HepG2 (cell line): ENCODE results near the gene ABCA13. TPM values are rescaled to one million over a fixed set of nuclear protein-coding genes. Genes with fewer than 3 reads are reported as not detected.

Experiments
- ARNT2 ChIP-seq: sonication (generic); formaldehyde crosslinking; IDR thresholded peaks from 2 replicates; pipeline ENCODE4 v1.8.0; 2022; ENCODE audit warnings: mild to moderate bottlenecking, low read depth, missing genetic modification reagents, moderate library complexity
- ASH2L ChIP-seq: fragments of 300-600, 200-600 bp; sonication (generic); IDR thresholded peaks from 2 replicates; pipeline ENCODE4 v1.7.0; 2017; ENCODE audit warnings: low read depth, mild to moderate bottlenecking, moderate library complexity, mixed read lengths, low read length; ENCODE audit not compliant: insufficient read length
- CBX5 ChIP-seq: sonication (generic); formaldehyde crosslinking; IDR thresholded peaks from 2 replicates; pipeline ENCODE4 v1.4.0; 2020; ENCODE audit warnings: missing genetic modification reagents, borderline replicate concordance
- FOXM1 ChIP-seq: sonication (generic); formaldehyde crosslinking; IDR thresholded peaks from 2 replicates; pipeline ENCODE4 v1.5.0; 2020; ENCODE audit warnings: missing genetic modification reagents
- KDM4B ChIP-seq: sonication (generic); formaldehyde crosslinking; IDR thresholded peaks from 2 replicates; pipeline ENCODE4 v1.4.0; 2020; ENCODE audit warnings: missing genetic modification reagents
- NFE2L1 ChIP-seq: sonication (generic); formaldehyde crosslinking; IDR thresholded peaks from 2 replicates; pipeline ENCODE4 v1.4.0; 2020; ENCODE audit warnings: missing genetic modification reagents, mild to moderate bottlenecking, borderline replicate concordance
- NFE2L2 ChIP-seq: fragments of 150-350 bp; IDR thresholded peaks from 2 replicates; pipeline ENCODE4 v1.6.1; 2014; ENCODE audit warnings: low read length
- NR2F6 ChIP-seq, 2 experiments: IDR thresholded peaks; 2 replicates each; pipeline ENCODE4 v1.6.1; 2016; ENCODE audit warnings: antibody characterized with exemption in 1 of 2, mild to moderate bottlenecking in 1 of 2
- ZFP36L1 ChIP-seq: sonication (generic); formaldehyde crosslinking; IDR thresholded peaks from 2 replicates; pipeline ENCODE4 v1.8.0; 2022; ENCODE audit warnings: mild to moderate bottlenecking, missing genetic modification reagents, moderate library complexity
- ZNF484 ChIP-seq: sonication (generic); formaldehyde crosslinking; IDR thresholded peaks from 2 replicates; pipeline ENCODE4 v1.5.1; 2020; ENCODE audit warnings: mild to moderate bottlenecking, low read depth, missing genetic modification reagents, borderline replicate concordance
- polyA plus RNA-seq, 8 experiments: library from polyadenylated mRNA; depleted of rRNA in 3 of 8; stranded (reverse) in 7 of 8; unstranded in 1 of 8; fragments of >200 nt; fragmentation: Illumina TruSeq in 4 of 8; extraction: Trizol in 4 of 8; gene quantifications; 2 replicates each; pipeline versions ENCODE4 v1.2.1 to v1.2.3, GENCODE V29; 2011 to 2016; ENCODE audit warnings: low read depth in 4 of 8, missing spikeins in 1 of 8, mixed read lengths in 1 of 8; ENCODE audit not compliant: insufficient read depth in 1 of 8
- total RNA-seq, 5 experiments: library from RNA; depleted of rRNA; stranded (reverse); fragments of >200 nt; fragmentation: Illumina TruSeq; extraction: Trizol; gene quantifications; 2 replicates each; pipeline ENCODE4 v1.2.3, GENCODE V29; 2016; ENCODE audit warnings: low read depth in 1 of 5
- TF ChIP-seq, protein P1 (sequence below): sonication (generic); formaldehyde crosslinking; conservative IDR thresholded peaks from 2 replicates; pipeline ENCODE4 v1.4.0; 2020; ENCODE audit warnings: mild to moderate bottlenecking, missing genetic modification reagents, moderate library complexity
- TF ChIP-seq, protein P2 (sequence below): IDR thresholded peaks from 2 replicates; pipeline ENCODE4 v1.6.1; 2016; ENCODE audit warnings: control low read depth
- TF ChIP-seq, protein P3 (sequence below): sonication (generic); formaldehyde crosslinking; IDR thresholded peaks from 2 replicates; pipeline ENCODE4 v1.5.0; 2020; ENCODE audit warnings: missing genetic modification reagents
- TF ChIP-seq, protein P4 (sequence below): IDR thresholded peaks from 2 replicates; pipeline ENCODE4 v1.4.0; 2020; ENCODE audit warnings: mild to moderate bottlenecking, missing genetic modification reagents
- TF ChIP-seq, protein P5 (sequence below): sonication (generic); formaldehyde crosslinking; IDR thresholded peaks from 2 replicates; pipeline ENCODE4 v1.4.0; 2020; ENCODE audit warnings: mild to moderate bottlenecking, missing genetic modification reagents

The ABCA13 gene
- total and polyA plus RNA-seq, 2 of the 13 experiments (the other 11 are each of a cell fraction or from before 2014, with no cell fraction given): 0.03 TPM; not detected in 1

DNA sequence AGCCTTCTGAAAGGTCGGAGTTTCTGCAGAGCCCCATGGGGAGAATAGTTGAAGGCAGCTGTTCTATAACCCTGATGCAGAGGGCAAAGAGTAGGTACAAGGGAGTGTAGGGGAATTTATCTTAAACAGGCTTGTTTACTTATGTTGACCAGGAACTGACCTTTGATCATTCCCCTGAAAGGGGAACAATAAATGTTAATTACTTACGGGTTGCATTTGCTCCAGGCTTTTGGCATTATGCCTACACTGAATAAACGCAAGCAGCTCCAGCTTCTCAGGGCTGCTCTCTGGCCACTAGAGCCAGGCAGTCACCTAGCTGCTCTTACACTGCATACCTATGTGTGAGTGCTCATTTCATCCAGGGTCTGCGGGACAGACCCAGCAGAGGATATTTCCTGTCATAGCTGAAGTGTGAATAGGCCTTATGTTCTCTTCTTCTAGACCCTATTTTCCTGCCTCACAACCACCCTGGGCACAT is 26.9 kb upstream of the ABCA13 start (continued):
- TF ChIP-seq, protein P1, sequence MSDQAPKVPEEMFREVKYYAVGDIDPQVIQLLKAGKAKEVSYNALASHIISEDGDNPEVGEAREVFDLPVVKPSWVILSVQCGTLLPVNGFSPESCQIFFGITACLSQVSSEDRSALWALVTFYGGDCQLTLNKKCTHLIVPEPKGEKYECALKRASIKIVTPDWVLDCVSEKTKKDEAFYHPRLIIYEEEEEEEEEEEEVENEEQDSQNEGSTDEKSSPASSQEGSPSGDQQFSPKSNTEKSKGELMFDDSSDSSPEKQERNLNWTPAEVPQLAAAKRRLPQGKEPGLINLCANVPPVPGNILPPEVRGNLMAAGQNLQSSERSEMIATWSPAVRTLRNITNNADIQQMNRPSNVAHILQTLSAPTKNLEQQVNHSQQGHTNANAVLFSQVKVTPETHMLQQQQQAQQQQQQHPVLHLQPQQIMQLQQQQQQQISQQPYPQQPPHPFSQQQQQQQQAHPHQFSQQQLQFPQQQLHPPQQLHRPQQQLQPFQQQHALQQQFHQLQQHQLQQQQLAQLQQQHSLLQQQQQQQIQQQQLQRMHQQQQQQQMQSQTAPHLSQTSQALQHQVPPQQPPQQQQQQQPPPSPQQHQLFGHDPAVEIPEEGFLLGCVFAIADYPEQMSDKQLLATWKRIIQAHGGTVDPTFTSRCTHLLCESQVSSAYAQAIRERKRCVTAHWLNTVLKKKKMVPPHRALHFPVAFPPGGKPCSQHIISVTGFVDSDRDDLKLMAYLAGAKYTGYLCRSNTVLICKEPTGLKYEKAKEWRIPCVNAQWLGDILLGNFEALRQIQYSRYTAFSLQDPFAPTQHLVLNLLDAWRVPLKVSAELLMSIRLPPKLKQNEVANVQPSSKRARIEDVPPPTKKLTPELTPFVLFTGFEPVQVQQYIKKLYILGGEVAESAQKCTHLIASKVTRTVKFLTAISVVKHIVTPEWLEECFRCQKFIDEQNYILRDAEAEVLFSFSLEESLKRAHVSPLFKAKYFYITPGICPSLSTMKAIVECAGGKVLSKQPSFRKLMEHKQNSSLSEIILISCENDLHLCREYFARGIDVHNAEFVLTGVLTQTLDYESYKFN (CRISPR knock-in tag): peak; percentile 98
- TF ChIP-seq NFE2L2: no peak
- TF ChIP-seq, protein P2, sequence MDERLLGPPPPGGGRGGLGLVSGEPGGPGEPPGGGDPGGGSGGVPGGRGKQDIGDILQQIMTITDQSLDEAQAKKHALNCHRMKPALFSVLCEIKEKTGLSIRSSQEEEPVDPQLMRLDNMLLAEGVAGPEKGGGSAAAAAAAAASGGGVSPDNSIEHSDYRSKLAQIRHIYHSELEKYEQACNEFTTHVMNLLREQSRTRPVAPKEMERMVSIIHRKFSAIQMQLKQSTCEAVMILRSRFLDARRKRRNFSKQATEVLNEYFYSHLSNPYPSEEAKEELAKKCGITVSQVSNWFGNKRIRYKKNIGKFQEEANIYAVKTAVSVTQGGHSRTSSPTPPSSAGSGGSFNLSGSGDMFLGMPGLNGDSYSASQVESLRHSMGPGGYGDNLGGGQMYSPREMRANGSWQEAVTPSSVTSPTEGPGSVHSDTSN (CRISPR knock-in tag): no peak
- no peak for TF ChIP-seq ARNT2 (CRISPR knock-in tag)
- TF ChIP-seq ZNF484: no peak
- no peak for TF ChIP-seq CBX5 (CRISPR knock-in tag)
- TF ChIP-seq ASH2L: peak; percentile 33
- no peak for TF ChIP-seq ZFP36L1 (CRISPR knock-in tag)
- TF ChIP-seq, protein P3, sequence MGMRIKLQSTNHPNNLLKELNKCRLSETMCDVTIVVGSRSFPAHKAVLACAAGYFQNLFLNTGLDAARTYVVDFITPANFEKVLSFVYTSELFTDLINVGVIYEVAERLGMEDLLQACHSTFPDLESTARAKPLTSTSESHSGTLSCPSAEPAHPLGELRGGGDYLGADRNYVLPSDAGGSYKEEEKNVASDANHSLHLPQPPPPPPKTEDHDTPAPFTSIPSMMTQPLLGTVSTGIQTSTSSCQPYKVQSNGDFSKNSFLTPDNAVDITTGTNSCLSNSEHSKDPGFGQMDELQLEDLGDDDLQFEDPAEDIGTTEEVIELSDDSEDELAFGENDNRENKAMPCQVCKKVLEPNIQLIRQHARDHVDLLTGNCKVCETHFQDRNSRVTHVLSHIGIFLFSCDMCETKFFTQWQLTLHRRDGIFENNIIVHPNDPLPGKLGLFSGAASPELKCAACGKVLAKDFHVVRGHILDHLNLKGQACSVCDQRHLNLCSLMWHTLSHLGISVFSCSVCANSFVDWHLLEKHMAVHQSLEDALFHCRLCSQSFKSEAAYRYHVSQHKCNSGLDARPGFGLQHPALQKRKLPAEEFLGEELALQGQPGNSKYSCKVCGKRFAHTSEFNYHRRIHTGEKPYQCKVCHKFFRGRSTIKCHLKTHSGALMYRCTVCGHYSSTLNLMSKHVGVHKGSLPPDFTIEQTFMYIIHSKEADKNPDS (CRISPR knock-in tag): no peak
- no peak for TF ChIP-seq KDM4B
- no peak for TF ChIP-seq NFE2L1 (CRISPR knock-in tag)
- TF ChIP-seq, protein P4, sequence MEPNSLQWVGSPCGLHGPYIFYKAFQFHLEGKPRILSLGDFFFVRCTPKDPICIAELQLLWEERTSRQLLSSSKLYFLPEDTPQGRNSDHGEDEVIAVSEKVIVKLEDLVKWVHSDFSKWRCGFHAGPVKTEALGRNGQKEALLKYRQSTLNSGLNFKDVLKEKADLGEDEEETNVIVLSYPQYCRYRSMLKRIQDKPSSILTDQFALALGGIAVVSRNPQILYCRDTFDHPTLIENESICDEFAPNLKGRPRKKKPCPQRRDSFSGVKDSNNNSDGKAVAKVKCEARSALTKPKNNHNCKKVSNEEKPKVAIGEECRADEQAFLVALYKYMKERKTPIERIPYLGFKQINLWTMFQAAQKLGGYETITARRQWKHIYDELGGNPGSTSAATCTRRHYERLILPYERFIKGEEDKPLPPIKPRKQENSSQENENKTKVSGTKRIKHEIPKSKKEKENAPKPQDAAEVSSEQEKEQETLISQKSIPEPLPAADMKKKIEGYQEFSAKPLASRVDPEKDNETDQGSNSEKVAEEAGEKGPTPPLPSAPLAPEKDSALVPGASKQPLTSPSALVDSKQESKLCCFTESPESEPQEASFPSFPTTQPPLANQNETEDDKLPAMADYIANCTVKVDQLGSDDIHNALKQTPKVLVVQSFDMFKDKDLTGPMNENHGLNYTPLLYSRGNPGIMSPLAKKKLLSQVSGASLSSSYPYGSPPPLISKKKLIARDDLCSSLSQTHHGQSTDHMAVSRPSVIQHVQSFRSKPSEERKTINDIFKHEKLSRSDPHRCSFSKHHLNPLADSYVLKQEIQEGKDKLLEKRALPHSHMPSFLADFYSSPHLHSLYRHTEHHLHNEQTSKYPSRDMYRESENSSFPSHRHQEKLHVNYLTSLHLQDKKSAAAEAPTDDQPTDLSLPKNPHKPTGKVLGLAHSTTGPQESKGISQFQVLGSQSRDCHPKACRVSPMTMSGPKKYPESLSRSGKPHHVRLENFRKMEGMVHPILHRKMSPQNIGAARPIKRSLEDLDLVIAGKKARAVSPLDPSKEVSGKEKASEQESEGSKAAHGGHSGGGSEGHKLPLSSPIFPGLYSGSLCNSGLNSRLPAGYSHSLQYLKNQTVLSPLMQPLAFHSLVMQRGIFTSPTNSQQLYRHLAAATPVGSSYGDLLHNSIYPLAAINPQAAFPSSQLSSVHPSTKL: peak; percentile 97
- TF ChIP-seq, protein P5, sequence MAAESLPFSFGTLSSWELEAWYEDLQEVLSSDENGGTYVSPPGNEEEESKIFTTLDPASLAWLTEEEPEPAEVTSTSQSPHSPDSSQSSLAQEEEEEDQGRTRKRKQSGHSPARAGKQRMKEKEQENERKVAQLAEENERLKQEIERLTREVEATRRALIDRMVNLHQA: no peak
- TF ChIP-seq FOXM1: no peak
- TF ChIP-seq NR2F6 (IDR thresholded peaks at IDR 0.05): peak; percentile 91
- peak; percentile 89 for TF ChIP-seq NR2F6 (CRISPR knock-in tag; IDR thresholded peaks at IDR 0.05)
